Upper lobe of left lung (tissue), 4 donors: Measurements from ENCODE around the gene SLC25A44.

ENCODE experiments used
- CTCF ChIP-seq, 6 experiments: fragments of 450-650 bp in 4 of 6; fragments of 200-600 bp in 2 of 6; sonication (generic) in 2 of 6; IDR thresholded peaks; one replicate each; pipeline ENCODE4 v1.5.1; 2016 to 2019; ENCODE audit warnings: antibody characterized with exemption in 6 of 6
- EP300 ChIP-seq, 4 donors: sonication (generic); formaldehyde crosslinking; IDR thresholded peaks; one replicate each; pipeline ENCODE4 v1.5.1; 2017; ENCODE audit warnings: antibody characterized with exemption in 4 of 4, control low read depth in 2 of 4
- POLR2A ChIP-seq, 4 donors: fragments of 450-650 bp; IDR thresholded peaks; one replicate each; pipeline ENCODE4 v1.5.1; 2016 to 2017; ENCODE audit warnings: antibody characterized with exemption in 4 of 4, mild to moderate bottlenecking in 2 of 4
- POLR2AphosphoS5 ChIP-seq, 2 donors: sonication (generic); formaldehyde crosslinking; IDR thresholded peaks; one replicate each; pipeline ENCODE4 v1.5.1; 2017; ENCODE audit warnings: antibody characterized with exemption in 2 of 2

- TF ChIP-seq CTCF (IDR thresholded peaks at IDR 0.05): no peak
- no peak for TF ChIP-seq POLR2AphosphoS5 (IDR thresholded peaks at IDR 0.05)
- no peak for TF ChIP-seq POLR2A (IDR thresholded peaks at IDR 0.05)
- no peak for TF ChIP-seq EP300 (IDR thresholded peaks at IDR 0.05)
Observed at GRCh38 chr1:156244712-156245111, 50.8 kb downstream of the SLC25A44 start.
